WERI-Rb-1 (cell line): ENCODE data around the gene PTPRG.
"Not testable (repeated sequence)": the region's sequence is repeated elsewhere in the genome, so short reads cannot be mapped to it uniquely, and the experiment has no call there.

ENCODE experiments used
- DNase-seq: peaks from one replicate; pipeline ENCODE4 v3.0.0-alpha.2; 2020
- H3K27ac ChIP-seq: fragments of 250-450 bp; sonication (Bioruptor Pico); 2 replicates; pipeline ENCODE4 v1.5.1; 2020; ENCODE audit warnings: mild to moderate bottlenecking, moderate library complexity
- H3K27me3 ChIP-seq: fragments of 250-450 bp; sonication (Bioruptor Pico); 2 replicates; pipeline ENCODE4 v1.5.1; 2021; ENCODE audit warnings: mild to moderate bottlenecking, low read depth, moderate library complexity; ENCODE audit not compliant: insufficient read depth, severe bottlenecking
- H3K36me3 ChIP-seq: fragments of 250-450 bp; sonication (Bioruptor Pico); 2 replicates; pipeline ENCODE4 v1.5.1; 2020; ENCODE audit warnings: mild to moderate bottlenecking, moderate library complexity
- H3K4me3 ChIP-seq: 2 replicates; pipeline ENCODE4 v1.5.1; 2011; ENCODE audit warnings: low read depth, mild to moderate bottlenecking, control low read depth, low read length
- H3K9me3 ChIP-seq: fragments of 250-450 bp; sonication (Bioruptor Pico); 2 replicates; pipeline ENCODE4 v1.5.1; 2021; ENCODE audit warnings: mild to moderate bottlenecking, moderate library complexity; ENCODE audit not compliant: severe bottlenecking
- CTCF ChIP-seq: IDR thresholded peaks from 2 replicates; pipeline ENCODE4 v1.5.1; 2011; ENCODE audit warnings: low read depth, mild to moderate bottlenecking, control low read depth, inconsistent platforms, low read length

PTPRG gene

GRCh38 chr3:61742006-61742405 is 180.6 kb downstream of the PTPRG start:
- Histone ChIP-seq H3K27me3 (no peaks in the 10 kb centered on the region), H3K4me3 (no peak overlapping the region), H3K36me3 (peaks cover 4% of the 10 kb centered on the region), H3K27ac (no peak overlapping the region), H3K9me3 (no peaks in the 10 kb centered on the region)
- no peak for DNase-seq
- no peak for TF ChIP-seq CTCF

GRCh38 chr3:61743067-61743466 is 181.7 kb downstream of the PTPRG start:
- H3K9me3 ChIP-seq, result no peaks in the 10 kb centered on the region
- H3K4me3 ChIP-seq, result no peak overlapping the region
- peaks cover 4% of the 10 kb centered on the region for H3K36me3 ChIP-seq
- DNase-seq, result no peak
- no peak for TF ChIP-seq CTCF
- no peak overlapping the region for H3K27ac ChIP-seq
- no peaks in the 10 kb centered on the region for H3K27me3 ChIP-seq

- no peak for TF ChIP-seq CTCF
- Histone ChIP-seq H3K9me3 (no peaks in the 10 kb centered on the region), H3K36me3 (peaks cover 4% of the 10 kb centered on the region), H3K4me3 (no peak overlapping the region), H3K27me3 (no peaks in the 10 kb centered on the region), H3K27ac (no peak overlapping the region)
- DNase-seq, result no peak
These were observed 182.4 kb downstream of the PTPRG start for GRCh38 chr3:61743686-61744242.

GRCh38 chr3:61748288-61748687 is 186.9 kb downstream of the PTPRG start:
- no peak overlapping the region for H3K27ac ChIP-seq
- DNase-seq, result no peak

GRCh38 chr3:61750766-61751165 is 189.4 kb downstream of the PTPRG start:
- no peak for DNase-seq
- H3K27ac ChIP-seq, result no peak overlapping the region
- no peaks in the 10 kb centered on the region for H3K27me3 ChIP-seq
- no peak overlapping the region for H3K4me3 ChIP-seq
- no peak for TF ChIP-seq CTCF
- H3K9me3 ChIP-seq, result no peaks in the 10 kb centered on the region
- peaks cover 22% of the 10 kb centered on the region for H3K36me3 ChIP-seq

More at GRCh38 chr3:61748288-61748687, 186.9 kb downstream of the PTPRG start:
- no peak overlapping the region for H3K4me3 ChIP-seq
- no peaks in the 10 kb centered on the region for H3K27me3 ChIP-seq
- peaks cover 16% of the 10 kb centered on the region for H3K36me3 ChIP-seq
- no peak for TF ChIP-seq CTCF
- no peaks in the 10 kb centered on the region for H3K9me3 ChIP-seq

- H3K9me3 ChIP-seq, result no peaks in the 10 kb centered on the region
- peaks cover 18% of the 10 kb centered on the region for H3K36me3 ChIP-seq
- H3K27me3 ChIP-seq, result no peaks in the 10 kb centered on the region
- no peak for TF ChIP-seq CTCF
- no peak overlapping the region for H3K4me3 ChIP-seq
- no peak overlapping the region for H3K27ac ChIP-seq
- DNase-seq, result no peak
These were observed 197.5 kb downstream of the PTPRG start for GRCh38 chr3:61758839-61759238.

GRCh38 chr3:61760783-61761182 is 199.4 kb downstream of the PTPRG start:
- not testable (repeated sequence) for H3K27me3 ChIP-seq, H3K27ac ChIP-seq, DNase-seq, H3K4me3 ChIP-seq, H3K9me3 ChIP-seq
- peaks cover 12% of the 10 kb centered on the region for H3K36me3 ChIP-seq
